Neuronal stem cell (in vitro differentiated cells): ENCODE measurements around the gene MIER1.

Experiments used
- DNase-seq: peaks from one replicate; pipeline ENCODE4 v3.0.0-alpha.2; 2013; ENCODE audit warnings: low spot score
- H2AFZ ChIP-seq: one replicate; pipeline ENCODE4 v1.6.1; 2013; ENCODE audit warnings: mild to moderate bottlenecking, low read length, inconsistent platforms
- H2AK5ac ChIP-seq: 2 replicates; pipeline ENCODE4 v1.6.1; 2013; ENCODE audit warnings: low read depth, mild to moderate bottlenecking, inconsistent platforms, low read length, moderate library complexity, mixed read lengths
- H2BK120ac ChIP-seq: 2 replicates; pipeline ENCODE4 v1.6.1; 2013; ENCODE audit warnings: low read depth, mild to moderate bottlenecking, inconsistent platforms, low read length, moderate library complexity, mixed read lengths
- H2BK12ac ChIP-seq: one replicate; pipeline ENCODE4 v1.6.1; 2013; ENCODE audit warnings: low read length, inconsistent platforms
- H2BK15ac ChIP-seq: 2 replicates; pipeline ENCODE4 v1.6.1; 2013; ENCODE audit warnings: mild to moderate bottlenecking, low read length, inconsistent platforms, mixed read lengths
- H2BK5ac ChIP-seq: one replicate; pipeline ENCODE4 v1.6.1; 2013; ENCODE audit warnings: inconsistent platforms, mild to moderate bottlenecking, low read length, moderate library complexity
- H3K14ac ChIP-seq: one replicate; pipeline ENCODE4 v1.6.1; 2013; ENCODE audit warnings: low read length, inconsistent platforms
- H3K18ac ChIP-seq: 2 replicates; pipeline ENCODE4 v1.6.1; 2013; ENCODE audit warnings: low read length, inconsistent platforms
- H3K23ac ChIP-seq: 2 replicates; pipeline ENCODE4 v1.6.1; 2013; ENCODE audit warnings: low read depth, mild to moderate bottlenecking, mixed read lengths, low read length, inconsistent platforms; ENCODE audit not compliant: poor library complexity
- H3K27ac ChIP-seq: replicated peaks from 3 replicates; pipeline ENCODE4 v1.5.1; 2013; ENCODE audit warnings: low read length, inconsistent platforms
- H3K27me3 ChIP-seq, 3 experiments: 2 replicates each; pipeline ENCODE4 v1.6.1; 2013; ENCODE audit warnings: low read length in 3 of 3, mild to moderate bottlenecking in 2 of 3, inconsistent platforms in 1 of 3, low read depth in 1 of 3, mixed read lengths in 1 of 3, moderate library complexity in 1 of 3; ENCODE audit not compliant: control insufficient read depth in 3 of 3, insufficient read depth in 3 of 3
- H3K36me3 ChIP-seq, 2 donors: replicated peaks in 1 of 2; 2 replicates each; pipeline ENCODE4 v1.6.1; 2013; ENCODE audit warnings: low read length in 2 of 2; ENCODE audit not compliant: control insufficient read depth in 2 of 2, insufficient read depth in 2 of 2
- H3K4ac ChIP-seq: 2 replicates; pipeline ENCODE4 v1.6.1; 2013; ENCODE audit warnings: inconsistent platforms, mild to moderate bottlenecking, low read length, moderate library complexity
- H3K4me1 ChIP-seq, 2 donors: 1 replicate in 1 of 2; 2 replicates in 1 of 2; pipeline ENCODE4 v1.6.1; 2013; ENCODE audit warnings: low read length in 2 of 2, low read depth in 1 of 2; ENCODE audit not compliant: control insufficient read depth in 2 of 2, insufficient read depth in 1 of 2
- H3K4me2 ChIP-seq: one replicate; pipeline ENCODE4 v1.6.1; 2013; ENCODE audit warnings: mild to moderate bottlenecking, low read length, inconsistent platforms; ENCODE audit not compliant: insufficient read depth, poor library complexity, severe bottlenecking
- H3K4me3 ChIP-seq, 2 donors: 2 replicates each; pipeline ENCODE4 v1.5.1; 2013; ENCODE audit warnings: low read length in 2 of 2, mild to moderate bottlenecking in 2 of 2, inconsistent platforms in 1 of 2, moderate library complexity in 1 of 2
- H3K79me1 ChIP-seq: one replicate; pipeline ENCODE4 v1.6.1; 2013; ENCODE audit warnings: low read depth, mild to moderate bottlenecking, inconsistent platforms, low read length, moderate library complexity
- H3K9ac ChIP-seq: one replicate; pipeline ENCODE4 v1.6.1; 2013; ENCODE audit warnings: mild to moderate bottlenecking, low read depth, low read length, inconsistent platforms; ENCODE audit not compliant: poor library complexity
- H3K9me3 ChIP-seq, 2 donors: replicated peaks in 1 of 2; 2 replicates each; pipeline versions ENCODE3 to v1.6.1; 2013; ENCODE audit warnings: low read length in 2 of 2, mild to moderate bottlenecking in 2 of 2, inconsistent platforms in 1 of 2, low read depth in 1 of 2, mixed read lengths in 1 of 2, moderate library complexity in 1 of 2; ENCODE audit not compliant: control insufficient read depth in 2 of 2, insufficient read depth in 1 of 2
- H4K8ac ChIP-seq: one replicate; pipeline ENCODE4 v1.6.1; 2013; ENCODE audit warnings: low read depth, mild to moderate bottlenecking, inconsistent platforms, low read length, moderate library complexity
- H4K91ac ChIP-seq: one replicate; pipeline ENCODE4 v1.6.1; 2013; ENCODE audit warnings: low read length, low read depth, mild to moderate bottlenecking, inconsistent platforms; ENCODE audit not compliant: poor library complexity
- WGBS, 2 donors: extraction: QIAGEN DNeasy Blood & Tissue Kit; methylation state at CpG; one replicate each; pipeline ENCODE4 v1.1.7; 2013; ENCODE audit warnings: missing lambda C conversion rate in 2 of 2, mixed read lengths in 1 of 2; ENCODE audit not compliant: insufficient read length in 2 of 2, insufficient replicate concordance in 1 of 2; ENCODE audit errors: extremely low coverage in 2 of 2; 5-methylcytosine and 5-hydroxymethylcytosine counted together

The MIER1 gene

DNA sequence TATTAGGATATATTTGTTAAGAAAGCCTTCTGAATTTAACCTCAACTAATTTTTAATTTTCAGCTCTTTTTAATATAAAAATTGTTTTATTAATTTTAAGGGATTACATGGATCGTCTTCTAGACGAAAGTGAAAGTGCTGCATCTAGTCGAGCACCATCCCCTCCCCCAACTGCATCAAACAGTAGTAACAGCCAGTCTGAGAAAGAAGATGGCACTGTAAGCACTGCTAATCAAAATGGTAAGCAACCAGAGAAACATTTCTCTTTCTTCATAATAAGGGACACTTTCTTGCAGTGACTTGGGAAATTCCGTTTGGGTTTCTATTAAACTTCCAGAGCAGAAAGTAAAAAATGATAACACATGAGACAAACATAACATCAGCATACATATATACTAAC lies 56.9 kb downstream of the MIER1 start:
- no peak overlapping the region for H2BK5ac ChIP-seq
- no peak overlapping the region for H3K14ac ChIP-seq
- H3K79me1 ChIP-seq = no peaks in the 10 kb centered on the region
- H3K4me1 ChIP-seq = no peaks in the 10 kb centered on the region
- H2AFZ ChIP-seq = no peak overlapping the region
- no peaks in the 10 kb centered on the region for H3K27me3 ChIP-seq
- H2BK15ac ChIP-seq = no peak overlapping the region
- peaks cover 7 to 100% of the 10 kb centered on the region in 2 donors for H3K36me3 ChIP-seq
- no peak overlapping the region for H3K23ac ChIP-seq
- no peak overlapping the region for H3K9ac ChIP-seq
- no peak overlapping the region for H3K4me3 ChIP-seq
- no peak overlapping the region for H3K4ac ChIP-seq
- no peak for DNase-seq
- no peak overlapping the region for H3K18ac ChIP-seq
- H4K8ac ChIP-seq = no peak overlapping the region
- H3K4me2 ChIP-seq = no peak overlapping the region
- WGBS, 2 donors = no CpG with 5 or more reads among the region's 4 CpGs
- no peak overlapping the region for H2AK5ac ChIP-seq
- H3K9me3 ChIP-seq = no peaks in the 10 kb centered on the region
- no peak overlapping the region for H2BK120ac ChIP-seq
- H2BK12ac ChIP-seq = no peak overlapping the region
- no peak overlapping the region for H3K27ac ChIP-seq
- no peak overlapping the region for H4K91ac ChIP-seq

DNA sequence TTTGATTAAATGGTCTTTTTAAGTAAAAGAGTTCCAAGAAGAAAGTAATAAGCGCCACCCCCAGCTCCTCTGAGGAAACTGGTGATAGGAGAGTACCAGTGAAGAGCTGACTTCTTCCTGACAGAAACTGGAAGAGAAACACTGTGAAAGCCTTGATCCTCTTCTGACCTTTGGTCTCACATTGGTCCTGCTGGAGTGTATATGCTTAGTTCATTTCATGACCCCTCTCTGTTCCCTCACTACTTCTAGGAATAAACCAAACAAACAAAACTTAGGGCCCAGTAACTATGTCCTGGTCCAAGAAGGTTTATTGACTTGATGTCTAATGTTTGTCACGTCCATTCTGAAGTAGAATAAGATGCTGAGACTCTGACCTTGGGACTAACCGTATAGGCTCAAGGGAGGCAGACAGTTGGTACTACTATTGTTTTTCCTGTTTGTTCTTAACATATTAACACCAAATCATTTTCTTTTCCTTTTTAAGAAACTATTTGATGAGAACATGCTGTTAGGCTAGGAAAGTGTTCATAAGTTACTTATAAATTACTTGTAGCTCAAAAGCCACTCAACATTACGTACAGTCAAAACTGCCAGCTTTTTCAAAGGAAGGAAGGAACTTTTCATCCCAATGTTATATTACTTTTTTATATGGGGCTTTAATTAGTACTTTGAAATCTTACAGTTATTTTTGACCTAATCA lies 57.9 kb downstream of the MIER1 start:
- H3K9me3 ChIP-seq = no peaks in the 10 kb centered on the region
- H2BK15ac ChIP-seq = no peak overlapping the region
- H3K4me1 ChIP-seq = no peaks in the 10 kb centered on the region
- no peak overlapping the region for H3K23ac ChIP-seq
- H2BK5ac ChIP-seq = no peak overlapping the region
- peaks cover 7 to 100% of the 10 kb centered on the region in 2 donors for H3K36me3 ChIP-seq
- no peak overlapping the region for H2BK12ac ChIP-seq
- H3K18ac ChIP-seq = no peak overlapping the region
- no peak overlapping the region for H3K27ac ChIP-seq
- no peak for DNase-seq
- no CpG with 5 or more reads among the region's 4 CpGs for WGBS, 2 donors
- H4K91ac ChIP-seq = no peak overlapping the region
- H3K14ac ChIP-seq = no peak overlapping the region
- H3K4ac ChIP-seq = no peak overlapping the region
- H4K8ac ChIP-seq = no peak overlapping the region
- H3K4me3 ChIP-seq = no peak overlapping the region
- H3K4me2 ChIP-seq = no peak overlapping the region
- H2BK120ac ChIP-seq = no peak overlapping the region
- H2AK5ac ChIP-seq = no peak overlapping the region
- no peaks in the 10 kb centered on the region for H3K27me3 ChIP-seq
- H3K9ac ChIP-seq = no peak overlapping the region
- H3K79me1 ChIP-seq = no peaks in the 10 kb centered on the region
- no peak overlapping the region for H2AFZ ChIP-seq

DNA sequence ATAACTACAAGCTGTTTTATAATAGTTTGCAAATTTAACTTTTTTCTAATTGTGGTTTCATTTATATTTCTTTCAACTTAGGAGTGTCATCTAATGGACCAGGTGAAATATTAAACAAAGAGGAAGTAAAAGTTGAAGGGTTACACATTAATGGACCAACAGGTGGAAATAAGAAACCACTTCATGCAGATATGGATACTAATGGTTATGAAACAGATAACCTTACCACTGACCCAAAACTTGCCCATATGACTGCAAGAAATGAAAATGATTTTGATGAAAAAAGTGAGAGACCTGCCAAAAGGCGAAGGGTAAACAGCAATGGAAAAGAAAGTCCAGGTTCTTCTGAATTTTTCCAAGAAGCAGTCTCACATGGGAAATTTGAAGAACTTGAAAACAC lies 59.7 kb downstream of the MIER1 start:
- Histone ChIP-seq H2AK5ac (no peak overlapping the region), H3K14ac (no peak overlapping the region), H3K79me1 (no peaks in the 10 kb centered on the region), H3K4ac (no peak overlapping the region), H3K36me3 (peaks cover 9 to 100% of the 10 kb centered on the region in 2 donors), H3K4me2 (no peak overlapping the region), H4K8ac (no peak overlapping the region), H4K91ac (no peak overlapping the region), H2AFZ (no peak overlapping the region), H3K4me3 (no peak overlapping the region), H3K9ac (no peak overlapping the region), H2BK15ac (no peak overlapping the region), H3K27ac (no peak overlapping the region), H3K4me1 (no peaks in the 10 kb centered on the region), H3K9me3 (no peaks in the 10 kb centered on the region), H3K27me3 (no peaks in the 10 kb centered on the region), H2BK120ac (no peak overlapping the region), H3K23ac (no peak overlapping the region), H2BK5ac (no peak overlapping the region), H3K18ac (no peak overlapping the region), H2BK12ac (no peak overlapping the region)
- WGBS, 2 donors = no CpG with 5 or more reads among the region's 1 CpG
- DNase-seq = no peak

DNA sequence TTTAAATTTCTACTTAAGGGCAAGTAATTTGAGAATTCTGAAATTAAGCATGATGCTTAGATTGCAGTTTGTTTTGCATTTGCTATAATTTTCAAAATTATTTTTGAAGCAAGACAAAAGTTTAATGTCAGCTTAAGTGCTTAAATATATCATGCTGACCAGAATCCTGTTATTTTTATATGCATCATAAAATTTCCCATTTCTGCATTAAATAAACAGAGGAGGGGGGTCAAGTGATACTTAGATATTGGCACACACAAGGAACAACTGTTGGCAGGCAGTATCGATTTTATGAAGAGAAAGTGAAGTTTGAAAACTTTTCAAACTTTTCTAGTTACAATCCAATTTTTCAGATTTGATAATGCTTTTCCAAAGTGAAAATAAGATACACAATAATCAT lies 61.0 kb downstream of the MIER1 start:
- Histone ChIP-seq H2AFZ (no peak overlapping the region), H3K79me1 (no peaks in the 10 kb centered on the region), H3K4me1 (no peaks in the 10 kb centered on the region), H3K36me3 (peaks cover 9 to 96% of the 10 kb centered on the region in 2 donors), H3K4me3 (no peak overlapping the region), H3K23ac (no peak overlapping the region), H3K14ac (no peak overlapping the region), H2AK5ac (no peak overlapping the region), H3K27me3 (no peaks in the 10 kb centered on the region), H2BK5ac (no peak overlapping the region), H3K9ac (no peak overlapping the region), H3K18ac (no peak overlapping the region), H4K91ac (no peak overlapping the region), H2BK15ac (no peak overlapping the region), H2BK120ac (no peak overlapping the region), H4K8ac (no peak overlapping the region), H3K4me2 (no peak overlapping the region), H3K4ac (no peak overlapping the region), H3K27ac (no peak overlapping the region), H3K9me3 (no peaks in the 10 kb centered on the region), H2BK12ac (no peak overlapping the region)
- no peak for DNase-seq
- no CpG with 5 or more reads among the region's 1 CpG for WGBS, 2 donors
